A549 (cell line): ENCODE measurements around the gene DOCK1. TPM values are rescaled to one million over a fixed set of nuclear protein-coding genes. Genes with fewer than 3 reads are reported as not detected.

Source experiments
- ATAC-seq, 2 experiments: fragments of 200-7000 bp in 1 of 2; fragments of >200 bp in 1 of 2; cut with Nextera tagmentation in 1 of 2; cut with Tn5 transposase in 1 of 2; 3 replicates each; pipeline versions ENCODE4 v1.8.0 to v1.9.1; 2018 to 2020; ENCODE audit warnings: mild to moderate bottlenecking in 1 of 2, moderate library complexity in 1 of 2
- CTCF ChIA-PET: fragments of 300-600 bp; sonication (Branson Sonifier 250); formaldehyde crosslinking; extraction: SDS; loops from one replicate; lab custom pipeline; 2021; ENCODE audit warnings: antibody characterized with exemption, inconsistent platforms; lab: Yijun Ruan, JAX
- POLR2A ChIA-PET: fragments of 350-600 bp; formaldehyde crosslinking; extraction: SDS; loops from one replicate; lab custom pipeline; 2021; ENCODE audit warnings: antibody characterized with exemption, inconsistent platforms; lab: Yijun Ruan, JAX
- DNase-seq, 2 experiments: peaks; one replicate each; pipeline versions ENCODE4 v3.0.0 to v3.0.0-alpha.2; 2011 to 2016; ENCODE audit warnings: low read depth in 1 of 2, low spot score in 1 of 2
- FAIRE-seq: peaks from 2 replicates; lab custom pipeline; 2011; peaks lifted over from hg19 to GRCh38; lab: Jason Lieb, UNC
- H3K27ac ChIP-seq, 2 experiments: fragments of >200 bp; sonication (Bioruptor Twin); formaldehyde crosslinking; 3 replicates each; pipeline ENCODE4 v1.5.1; 2016 to 2017
- H3K4me1 ChIP-seq: fragments of >200 bp; sonication (Bioruptor Twin); formaldehyde crosslinking; 3 replicates; pipeline ENCODE4 v1.6.1; 2016
- H3K4me2 ChIP-seq: fragments of >200 bp; sonication (Bioruptor Twin); formaldehyde crosslinking; 3 replicates; pipeline ENCODE4 v1.6.1; 2016
- H3K4me3 ChIP-seq: fragments of >200 bp; sonication (Bioruptor Twin); formaldehyde crosslinking; 3 replicates; pipeline ENCODE4 v1.5.1; 2016
- H3K9me3 ChIP-seq: fragments of >200 bp; sonication (Bioruptor Twin); formaldehyde crosslinking; 3 replicates; pipeline ENCODE4 v1.6.1; 2016
- BHLHE40 ChIP-seq: IDR thresholded peaks from 2 replicates; pipeline ENCODE4 v1.6.1; 2012; ENCODE audit warnings: low read depth, low read length, inconsistent platforms
- CBX2 ChIP-seq: fragments of 200-600 bp; sonication (generic); IDR thresholded peaks from 2 replicates; pipeline ENCODE4 v1.6.1; 2016; ENCODE audit warnings: low read depth, mild to moderate bottlenecking, borderline replicate concordance
- CEBPB ChIP-seq, 2 experiments: fragments of >200 bp in 1 of 2; sonication (Bioruptor Twin) in 1 of 2; formaldehyde crosslinking in 1 of 2; IDR thresholded peaks; 2 replicates each; pipeline ENCODE4 v1.6.1; 2012 to 2016
- EP300 ChIP-seq, 2 experiments: fragments of >200 bp; sonication (Bioruptor Twin); formaldehyde crosslinking; IDR thresholded peaks; 2 replicates in 1 of 2; 3 replicates in 1 of 2; pipeline ENCODE4 v1.6.1; 2016 to 2017
- FOSB ChIP-seq: fragments of 250-450 bp; sonication (Bioruptor Pico); IDR thresholded peaks from 2 replicates; pipeline ENCODE4 v1.5.0; 2020; ENCODE audit warnings: mild to moderate bottlenecking, moderate library complexity
- FOXS1 ChIP-seq: fragments of 250-450 bp; sonication (Bioruptor Pico); IDR thresholded peaks from 2 replicates; pipeline ENCODE4 v1.5.0; 2020; ENCODE audit warnings: mild to moderate bottlenecking, moderate library complexity
- GATA3 ChIP-seq: IDR thresholded peaks from 2 replicates; pipeline ENCODE4 v1.6.1; 2012; ENCODE audit warnings: borderline replicate concordance
- JUNB ChIP-seq: fragments of >200 bp; sonication (Bioruptor Twin); formaldehyde crosslinking; IDR thresholded peaks from 2 replicates; pipeline ENCODE4 v1.6.1; 2016
- KDM1A ChIP-seq: fragments of 200-600 bp; sonication (generic); IDR thresholded peaks from 2 replicates; pipeline ENCODE4 v1.6.1; 2016; ENCODE audit warnings: low read depth, mild to moderate bottlenecking
- KDM5A ChIP-seq: fragments of 200-600 bp; sonication (generic); IDR thresholded peaks from 2 replicates; pipeline ENCODE4 v1.6.1; 2016; ENCODE audit warnings: antibody characterized with exemption, mild to moderate bottlenecking
- MYC ChIP-seq: IDR thresholded peaks from 2 replicates; pipeline ENCODE4 v1.6.1; 2012; ENCODE audit warnings: mild to moderate bottlenecking, inconsistent platforms, low read length, improper control_type of control experiment, borderline replicate concordance
- NPAS2 ChIP-seq: fragments of 250-450 bp; sonication (Bioruptor Pico); IDR thresholded peaks from 2 replicates; pipeline ENCODE4 v1.8.0; 2022; ENCODE audit warnings: mild to moderate bottlenecking, moderate library complexity, borderline replicate concordance
- PHF8 ChIP-seq: fragments of 200-600 bp; sonication (generic); IDR thresholded peaks from 2 replicates; pipeline ENCODE4 v1.6.1; 2016; ENCODE audit warnings: low read depth, mild to moderate bottlenecking, antibody characterized with exemption, moderate library complexity, borderline replicate concordance
- POLR2A ChIP-seq: IDR thresholded peaks from 2 replicates; pipeline ENCODE4 v1.6.1; 2012; ENCODE audit warnings: mild to moderate bottlenecking, low read length
- POLR2AphosphoS2 ChIP-seq: conservative IDR thresholded peaks from 2 replicates; pipeline ENCODE4 v1.6.1; 2012; ENCODE audit warnings: low read length, improper control_type of control experiment, inconsistent platforms
- RAD21 ChIP-seq, 2 experiments: fragments of >200 bp in 1 of 2; sonication (Bioruptor Twin) in 1 of 2; formaldehyde crosslinking in 1 of 2; IDR thresholded peaks in 1 of 2; conservative IDR thresholded peaks in 1 of 2; 2 replicates in 1 of 2; 3 replicates in 1 of 2; pipeline ENCODE4 v1.6.1; 2012 to 2018; ENCODE audit warnings: inconsistent platforms in 1 of 2
- RARB ChIP-seq: fragments of 250-450 bp; sonication (Bioruptor Pico); IDR thresholded peaks from 2 replicates; pipeline ENCODE4 v1.8.0; 2021; ENCODE audit warnings: mild to moderate bottlenecking, moderate library complexity
- RCOR1 ChIP-seq: fragments of 150-350 bp; IDR thresholded peaks from 2 replicates; pipeline ENCODE4 v1.6.1; 2014; ENCODE audit warnings: antibody characterized with exemption, low read length, low read depth
- RFX5 ChIP-seq: fragments of 450-650 bp; IDR thresholded peaks from 2 replicates; pipeline ENCODE4 v1.7.1; 2014; ENCODE audit warnings: antibody characterized with exemption, mild to moderate bottlenecking, moderate library complexity
- SREBF2 ChIP-seq: fragments of 450-650 bp; IDR thresholded peaks from 2 replicates; pipeline ENCODE4 v1.6.1; 2014; ENCODE audit warnings: mild to moderate bottlenecking, moderate library complexity
- TFCP2L1 ChIP-seq: fragments of 250-450 bp; sonication (Bioruptor Pico); IDR thresholded peaks from 2 replicates; pipeline ENCODE4 v1.5.0; 2021; ENCODE audit warnings: mild to moderate bottlenecking
- TP53 ChIP-seq: fragments of 250-450 bp; sonication (Bioruptor Pico); IDR thresholded peaks from 2 replicates; pipeline ENCODE4 v1.5.0; 2021; ENCODE audit warnings: mild to moderate bottlenecking, moderate library complexity
- ZFP36 ChIP-seq: fragments of 450-650 bp; IDR thresholded peaks from 2 replicates; pipeline ENCODE4 v1.6.1; 2014; ENCODE audit warnings: borderline replicate concordance; ENCODE audit not compliant: partially characterized antibody
- ZNF302 ChIP-seq: fragments of 250-450 bp; sonication (Bioruptor Pico); IDR thresholded peaks from 2 replicates; pipeline ENCODE4 v1.9.0; 2021; ENCODE audit warnings: inconsistent platforms, mild to moderate bottlenecking, moderate library complexity
- ZSCAN20 ChIP-seq: fragments of 250-450 bp; sonication (Bioruptor Pico); IDR thresholded peaks from 2 replicates; pipeline ENCODE4 v1.8.0; 2022; ENCODE audit warnings: mild to moderate bottlenecking, moderate library complexity
- WGBS: methylation state at CpG from one replicate; pipeline ENCODE4 v1.1.6; 2017; ENCODE audit errors: missing lambda C conversion rate; 5-methylcytosine and 5-hydroxymethylcytosine counted together
- polyA plus RNA-seq, 4 experiments: library from polyadenylated mRNA; depleted of rRNA in 3 of 4; stranded (reverse); fragments of >200 nt; fragmentation: RNase III in 1 of 4; extraction: RNeasy Plus Mini Kit Qiagen cat#74134 plus additional on column Dnase treatment in 1 of 4; gene quantifications; 2 replicates in 3 of 4; 3 replicates in 1 of 4; pipeline ENCODE4 v1.2.3, GENCODE V29; 2011 to 2017
- TF ChIP-seq, protein P1 (sequence below): fragments of >200 bp; sonication (Bioruptor Twin); formaldehyde crosslinking; IDR thresholded peaks from 2 replicates; pipeline ENCODE4 v1.6.1; 2016
- TF ChIP-seq, protein P2 (sequence below): IDR thresholded peaks from 2 replicates; pipeline ENCODE4 v1.6.1; 2012; ENCODE audit warnings: low read depth, borderline replicate concordance

The DOCK1 gene
- polyA plus RNA-seq, 2 of the 4 experiments (the other 2 are of a cell fraction): 22.6 to 28.2 TPM

DNA sequence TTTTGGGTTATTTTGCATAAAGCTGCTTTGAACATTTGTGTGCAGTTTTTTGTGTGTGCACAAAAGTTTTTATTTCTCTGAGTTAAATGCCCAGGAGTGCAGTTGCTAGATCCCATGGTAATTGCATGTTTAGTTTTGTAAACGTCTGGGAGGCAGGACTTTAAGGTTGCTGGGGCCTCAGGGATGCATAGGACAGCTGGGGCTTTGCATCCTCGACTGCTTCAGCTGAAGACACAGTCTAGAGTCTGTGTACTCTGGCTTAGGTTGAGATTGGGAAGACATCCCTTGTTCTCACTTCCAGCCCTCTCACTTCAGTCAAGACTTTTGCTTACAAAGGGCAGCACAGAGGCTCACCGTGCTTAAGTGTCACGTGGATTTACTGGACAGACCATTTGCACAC is 385.6 kb downstream of the DOCK1 start:
- 79% methylated on average over 4 of the region's 4 CpGs for WGBS
- Histone ChIP-seq H3K4me1 (no peaks in the 10 kb centered on the region), H3K4me3 (no peak overlapping the region), H3K9me3 (peaks cover 13% of the 10 kb centered on the region; the same call in 2 of the 3 replicates), H3K4me2 (no peak overlapping the region), H3K27ac (no peak overlapping the region)
- FAIRE-seq (no peak), DNase-seq (no peak), ATAC-seq (no peak)
- ChIA-PET CTCF (interaction anchor here (1.2 kb wide), 1 partner anchor 17 kb away, joined by 3 read pairs; no protein-coding TSS in a partner anchor), POLR2A (no interaction called here)
- TF ChIP-seq KDM1A: no peak
- TF ChIP-seq POLR2A: no peak
- TF ChIP-seq ZSCAN20: no peak
- TF ChIP-seq BHLHE40: no peak
- TF ChIP-seq, protein P1, sequence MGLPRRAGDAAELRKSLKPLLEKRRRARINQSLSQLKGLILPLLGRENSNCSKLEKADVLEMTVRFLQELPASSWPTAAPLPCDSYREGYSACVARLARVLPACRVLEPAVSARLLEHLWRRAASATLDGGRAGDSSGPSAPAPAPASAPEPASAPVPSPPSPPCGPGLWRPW: no peak
- TF ChIP-seq CEBPB (IDR thresholded peaks at IDR 0.05): no peak
- no peak for TF ChIP-seq TFCP2L1 (CRISPR knock-in tag)
- TF ChIP-seq SREBF2: no peak
- no peak for TF ChIP-seq POLR2AphosphoS2
- TF ChIP-seq RFX5: no peak
- no peak for TF ChIP-seq ZNF302 (CRISPR knock-in tag)
- no peak for TF ChIP-seq GATA3
- no peak for TF ChIP-seq MYC
- TF ChIP-seq JUNB: no peak
- TF ChIP-seq RARB (CRISPR knock-in tag): no peak
- TF ChIP-seq RAD21 (conservative IDR thresholded peaks at IDR 0.05 in 1 of 2, IDR thresholded peaks at IDR 0.05 in 1 of 2): no peak

DNA sequence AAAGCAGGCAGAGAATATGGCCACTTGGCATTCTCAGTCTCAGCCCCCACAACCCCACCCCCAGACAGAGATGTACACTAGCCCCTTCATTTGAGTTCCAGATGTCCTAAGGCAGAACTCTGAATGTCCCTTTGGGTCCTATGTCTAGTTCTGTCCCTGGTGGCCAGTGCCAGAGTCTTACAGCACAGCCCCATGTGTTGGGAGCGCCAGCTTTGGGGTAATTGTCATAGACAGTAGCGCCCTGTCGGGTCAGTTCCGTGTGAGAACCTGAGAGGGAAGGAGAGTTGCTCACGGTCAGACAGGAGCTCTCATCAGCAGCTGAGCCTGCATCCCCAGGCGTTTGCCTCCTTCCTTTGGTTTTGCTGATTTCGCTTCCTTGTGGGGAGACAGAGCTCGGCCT is 386.1 kb downstream of the DOCK1 start:
- no peak overlapping the region for H3K4me3 ChIP-seq
- H3K4me2 ChIP-seq: no peak overlapping the region
- ChIA-PET CTCF (no interaction called here), POLR2A (no interaction called here)
- TF ChIP-seq KDM1A (no peak), JUNB (no peak), CBX2 (no peak), KDM5A (no peak), NPAS2 (CRISPR knock-in tag) (no peak), ZFP36 (no peak), PHF8 (no peak), TP53 (CRISPR knock-in tag) (no peak), RCOR1 (no peak), BHLHE40 (no peak), FOXS1 (CRISPR knock-in tag) (no peak), EP300 (IDR thresholded peaks at IDR 0.05) (no peak), FOSB (CRISPR knock-in tag) (no peak), TFCP2L1 (CRISPR knock-in tag) (no peak)
- TF ChIP-seq, protein P1: no peak
- TF ChIP-seq, protein P2, sequence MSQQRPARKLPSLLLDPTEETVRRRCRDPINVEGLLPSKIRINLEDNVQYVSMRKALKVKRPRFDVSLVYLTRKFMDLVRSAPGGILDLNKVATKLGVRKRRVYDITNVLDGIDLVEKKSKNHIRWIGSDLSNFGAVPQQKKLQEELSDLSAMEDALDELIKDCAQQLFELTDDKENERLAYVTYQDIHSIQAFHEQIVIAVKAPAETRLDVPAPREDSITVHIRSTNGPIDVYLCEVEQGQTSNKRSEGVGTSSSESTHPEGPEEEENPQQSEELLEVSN: no peak
- DNase-seq: no peak
- H3K9me3 ChIP-seq: peaks cover 13% of the 10 kb centered on the region; the same call in 2 of the 3 replicates
- no peak overlapping the region for H3K27ac ChIP-seq
- no peaks in the 10 kb centered on the region for H3K4me1 ChIP-seq
- 87% methylated on average over 5 of the region's 8 CpGs for WGBS
- no peak for FAIRE-seq
- no peak for ATAC-seq
